IMR-90 (cell line): Measurements from ENCODE around the gene INSYN2A. TPM values are rescaled to one million over a fixed set of nuclear protein-coding genes. Genes with fewer than 3 reads are reported as not detected.

Source experiments
- ATAC-seq: fragments of 200-7000 bp; cut with Tn5 transposase; 2 replicates; pipeline ENCODE4 v1.9.1; 2020; ENCODE audit warnings: low read depth, mild to moderate bottlenecking, moderate library complexity
- BruUV-seq: library from RNA; stranded (reverse); fragments of 400-500 nt; replicated peaks from 2 replicates; lab custom pipeline; 2021; lab: Mats Ljungman, UMichigan
- CTCF ChIA-PET: fragments of 300-600 bp; formaldehyde crosslinking; extraction: SDS; loops from one replicate; lab custom pipeline; 2021; ENCODE audit warnings: antibody characterized with exemption; lab: Yijun Ruan, JAX
- POLR2A ChIA-PET: fragments of 300-600 bp; sonication (Branson Sonifier 250); formaldehyde crosslinking; loops from one replicate; lab custom pipeline; 2022; ENCODE audit warnings: antibody characterized with exemption; ENCODE audit not compliant: unreplicated experiment; lab: Charles Lee
- DNase-seq: peaks from one replicate; pipeline ENCODE4 v3.0.0; 2013
- H2AFZ ChIP-seq: replicated peaks from 2 replicates; pipeline ENCODE3; 2013; ENCODE audit warnings: low read length, mild to moderate bottlenecking; ENCODE audit not compliant: poor library complexity
- H2AK5ac ChIP-seq: 2 replicates; pipeline ENCODE4 v1.6.1; 2013; ENCODE audit warnings: low read depth, low read length, inconsistent platforms
- H2AK9ac ChIP-seq: replicated peaks from 2 replicates; pipeline ENCODE3; 2013; ENCODE audit warnings: mild to moderate bottlenecking, low read depth, low read length, moderate library complexity; ENCODE audit not compliant: poor library complexity
- H2BK120ac ChIP-seq: 2 replicates; pipeline ENCODE4 v1.6.1; 2013; ENCODE audit warnings: low read depth, low read length, inconsistent platforms
- H2BK15ac ChIP-seq: 3 replicates; pipeline ENCODE4 v1.6.1; 2013; ENCODE audit warnings: low read depth, low read length, inconsistent platforms
- H2BK20ac ChIP-seq: 2 replicates; pipeline ENCODE4 v1.6.1; 2013; ENCODE audit warnings: low read depth, mild to moderate bottlenecking, inconsistent platforms, low read length, moderate library complexity
- H2BK5ac ChIP-seq: 2 replicates; pipeline ENCODE4 v1.6.1; 2013; ENCODE audit warnings: mild to moderate bottlenecking, low read depth, low read length, inconsistent platforms; ENCODE audit not compliant: poor library complexity, severe bottlenecking
- H3K14ac ChIP-seq: replicated peaks from 2 replicates; pipeline ENCODE4 v1.6.1; 2013; ENCODE audit warnings: low read depth, low read length, inconsistent platforms
- H3K18ac ChIP-seq: 2 replicates; pipeline ENCODE4 v1.6.1; 2013; ENCODE audit warnings: low read depth, low read length, control low read depth
- H3K23ac ChIP-seq: 2 replicates; pipeline ENCODE4 v1.6.1; 2013; ENCODE audit warnings: low read depth, low read length, inconsistent platforms
- H3K27ac ChIP-seq: 2 replicates; pipeline ENCODE4 v1.5.1; 2013; ENCODE audit warnings: mild to moderate bottlenecking, control low read depth, low read length; ENCODE audit not compliant: insufficient read depth
- H3K27me3 ChIP-seq: 2 replicates; pipeline ENCODE4 v1.6.1; 2013; ENCODE audit warnings: low read length; ENCODE audit not compliant: control insufficient read depth, insufficient read depth
- H3K36me3 ChIP-seq: 2 replicates; pipeline ENCODE4 v1.6.1; 2013; ENCODE audit warnings: low read length, mixed read lengths; ENCODE audit not compliant: control insufficient read depth, insufficient read depth
- H3K4ac ChIP-seq: 2 replicates; pipeline ENCODE4 v1.6.1; 2013; ENCODE audit warnings: low read depth, low read length, inconsistent platforms
- H3K4me1 ChIP-seq: 2 replicates; pipeline ENCODE4 v1.6.1; 2013; ENCODE audit warnings: low read length, mixed read lengths; ENCODE audit not compliant: control insufficient read depth, insufficient read depth
- H3K4me2 ChIP-seq: 2 replicates; pipeline ENCODE4 v1.6.1; 2013; ENCODE audit warnings: low read depth, mild to moderate bottlenecking, control low read depth, low read length, moderate library complexity
- H3K4me3 ChIP-seq: 2 replicates; pipeline ENCODE4 v1.5.1; 2013; ENCODE audit warnings: low read depth, mild to moderate bottlenecking, control low read depth, low read length, moderate library complexity; ENCODE audit not compliant: insufficient read depth
- H3K56ac ChIP-seq: 2 replicates; pipeline ENCODE4 v1.6.1; 2013; ENCODE audit warnings: low read length, inconsistent platforms; ENCODE audit not compliant: insufficient read depth; ENCODE audit errors: extremely low read depth
- H3K79me1 ChIP-seq, 2 experiments: 2 replicates each; pipeline ENCODE4 v1.6.1; 2013; ENCODE audit warnings: low read length in 2 of 2, inconsistent platforms in 1 of 2, low read depth in 1 of 2
- H3K9ac ChIP-seq: 2 replicates; pipeline ENCODE4 v1.6.1; 2013; ENCODE audit warnings: low read depth, low read length, control low read depth
- H3K9me1 ChIP-seq: 2 replicates; pipeline ENCODE4 v1.6.1; 2013; ENCODE audit warnings: low read length, inconsistent platforms; ENCODE audit not compliant: insufficient read depth
- H3K9me3 ChIP-seq: 2 replicates; pipeline ENCODE4 v1.6.1; 2013; ENCODE audit warnings: low read length; ENCODE audit not compliant: control insufficient read depth, insufficient read depth
- H4K20me1 ChIP-seq: 2 replicates; pipeline ENCODE4 v1.6.1; 2013; ENCODE audit warnings: low read length, inconsistent platforms; ENCODE audit not compliant: insufficient read depth
- H4K5ac ChIP-seq: 2 replicates; pipeline ENCODE4 v1.6.1; 2013; ENCODE audit warnings: mild to moderate bottlenecking, low read depth, low read length, control low read depth
- H4K8ac ChIP-seq, 2 experiments: 2 replicates each; pipeline ENCODE4 v1.6.1; 2013; ENCODE audit warnings: low read depth in 2 of 2, low read length in 2 of 2, control low read depth in 1 of 2, inconsistent platforms in 1 of 2
- H4K91ac ChIP-seq: 2 replicates; pipeline ENCODE4 v1.6.1; 2013; ENCODE audit warnings: low read depth, low read length, inconsistent platforms; ENCODE audit not compliant: insufficient read depth
- BHLHE40 ChIP-seq: fragments of 150-350 bp; IDR thresholded peaks from 2 replicates; pipeline ENCODE4 v1.6.1; 2016; ENCODE audit warnings: mild to moderate bottlenecking, low read depth, low read length
- CEBPB ChIP-seq: IDR thresholded peaks from 2 replicates; pipeline ENCODE4 v1.6.1; 2012; ENCODE audit warnings: low read depth, low read length, improper control_type of control experiment
- CHD1 ChIP-seq: IDR thresholded peaks from 2 replicates; pipeline ENCODE4 v1.6.1; 2012; ENCODE audit warnings: low read depth, low read length, improper control_type of control experiment
- FOS ChIP-seq: fragments of 150-350 bp; IDR thresholded peaks from 2 replicates; pipeline ENCODE4 v1.6.1; 2016; ENCODE audit warnings: low read depth, low read length
- MAFK ChIP-seq: IDR thresholded peaks from 2 replicates; pipeline ENCODE4 v1.6.1; 2012; ENCODE audit warnings: low read depth, low read length, improper control_type of control experiment
- MAZ ChIP-seq: IDR thresholded peaks from 2 replicates; pipeline ENCODE4 v1.6.1; 2012; ENCODE audit warnings: low read depth, mild to moderate bottlenecking, low read length, improper control_type of control experiment, moderate library complexity, borderline replicate concordance
- MXI1 ChIP-seq: IDR thresholded peaks from 2 replicates; pipeline ENCODE4 v1.6.1; 2012; ENCODE audit warnings: low read depth, mild to moderate bottlenecking, low read length, moderate library complexity, borderline replicate concordance
- NFE2L2 ChIP-seq: fragments of 150-350 bp; IDR thresholded peaks from 2 replicates; pipeline ENCODE4 v1.6.1; 2016; ENCODE audit warnings: low read depth, mild to moderate bottlenecking, low read length
- POLR2A ChIP-seq: IDR thresholded peaks from 2 replicates; pipeline ENCODE4 v1.6.1; 2012; ENCODE audit warnings: mild to moderate bottlenecking, low read depth, low read length
- RAD21 ChIP-seq: IDR thresholded peaks from 2 replicates; pipeline ENCODE4 v1.6.1; 2012; ENCODE audit warnings: low read length, improper control_type of control experiment
- RCOR1 ChIP-seq: IDR thresholded peaks from 2 replicates; pipeline ENCODE4 v1.6.1; 2012; ENCODE audit warnings: mild to moderate bottlenecking, low read length, improper control_type of control experiment; ENCODE audit not compliant: insufficient replicate concordance
- RFX5 ChIP-seq: IDR thresholded peaks from 2 replicates; pipeline ENCODE4 v1.8.0; 2012; ENCODE audit warnings: low read depth, mild to moderate bottlenecking, low read length, moderate library complexity
- SMC3 ChIP-seq: fragments of 150-350 bp; IDR thresholded peaks from 2 replicates; pipeline ENCODE4 v1.6.1; 2016; ENCODE audit warnings: low read depth, mild to moderate bottlenecking, antibody characterized with exemption, low read length, moderate library complexity
- WGBS, 2 experiments: methylation state at CpG; one replicate each; pipeline versions ENCODE4 v1.1.5 to v1.1.7; 2013; ENCODE audit warnings: missing lambda C conversion rate in 2 of 2; ENCODE audit not compliant: insufficient read length in 1 of 2; ENCODE audit errors: extremely low coverage in 2 of 2; 5-methylcytosine and 5-hydroxymethylcytosine counted together
- dilution Hi-C: fragments of 300-500 bp; cut with HindIII; formaldehyde crosslinking; loops from one replicate; pipeline ENCODE4 v1.14.3; 2018; ENCODE audit warnings: low sequenced_read_pairs; ENCODE audit not compliant: unreplicated experiment
- in situ Hi-C: fragments of 300-500 bp; cut with MboI; formaldehyde crosslinking; loops from 3 replicates; pipeline ENCODE4 v1.14.3; 2019; ENCODE audit warnings: low sequenced_read_pairs, inconsistent platforms, mixed read lengths
- intact Hi-C: fragments of 100-400 bp; cut with micrococcal nuclease; formaldehyde crosslinking; loops from 2 replicates; pipeline ENCODE4 v1.10.0; 2022
- polyA plus RNA-seq, 3 experiments: library from polyadenylated mRNA; depleted of rRNA; stranded (reverse); fragments of >200 nt; gene quantifications; 2 replicates each; pipeline ENCODE4 v1.2.3, GENCODE V29; 2012; ENCODE audit warnings: low replicate concordance in 1 of 3
- total RNA-seq: library from RNA; depleted of rRNA; stranded (reverse); fragments of >200 nt; gene quantifications from 2 replicates; pipeline ENCODE4 v1.2.3, GENCODE V29; 2012
- TF ChIP-seq, protein P1 (sequence below): fragments of 150-350 bp; IDR thresholded peaks from 2 replicates; pipeline ENCODE4 v1.6.1; 2017; ENCODE audit warnings: mild to moderate bottlenecking, antibody characterized with exemption, low read length, low read depth
- TF ChIP-seq, protein P2 (sequence below): conservative IDR thresholded peaks from 2 replicates; pipeline ENCODE4 v1.5.1; 2012; ENCODE audit warnings: mild to moderate bottlenecking, low read depth, low read length, improper control_type of control experiment
- TF ChIP-seq, protein P3 (sequence below): fragments of 150-350 bp; IDR thresholded peaks from 2 replicates; pipeline ENCODE4 v1.6.1; 2016; ENCODE audit warnings: low read depth, mild to moderate bottlenecking, low read length, moderate library complexity, borderline replicate concordance

The INSYN2A gene
- total and polyA plus RNA-seq, 2 of the 4 experiments (the other 2 are of a cell fraction): 0.10 to 0.18 TPM

DNA sequence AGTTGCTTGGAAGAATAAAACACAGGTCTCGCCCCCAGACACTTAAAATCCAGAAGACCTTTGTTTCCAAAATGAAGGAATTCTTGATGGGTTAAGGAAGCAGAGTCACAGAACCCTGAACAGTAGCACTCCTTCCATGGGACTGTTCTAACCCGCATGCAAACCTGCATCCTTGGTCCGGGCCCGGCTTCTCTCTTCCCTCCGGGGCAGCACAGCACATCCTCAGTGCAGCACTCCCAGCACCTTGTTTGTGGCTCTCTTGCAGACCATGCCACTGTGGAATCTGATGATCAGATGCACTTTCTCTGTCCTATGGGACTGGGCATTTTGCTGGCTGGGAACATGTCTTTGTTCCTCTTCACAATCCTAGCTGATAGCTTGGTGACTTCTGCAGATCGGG is 33.5 kb downstream of the INSYN2A start:
- Histone ChIP-seq H2BK15ac (no peak overlapping the region), H4K20me1 (peaks cover 19% of the 10 kb centered on the region; the same call in 1 of the 2 replicates), H3K36me3 (no peaks in the 10 kb centered on the region), H2BK5ac (no peak overlapping the region), H3K9me3 (no peaks in the 10 kb centered on the region), H2BK20ac (no peak overlapping the region), H4K91ac (no peak overlapping the region), H3K4me3 (no peak overlapping the region), H3K4me2 (no peak overlapping the region), H3K9me1 (peaks cover 7% of the 10 kb centered on the region; the same call in 1 of the 2 replicates), H3K27ac (no peak overlapping the region), H2AK9ac (no peak overlapping the region), H4K8ac (no peak overlapping the region), H3K23ac (no peak overlapping the region), H3K4me1 (peaks cover 4% of the 10 kb centered on the region; the same call in 1 of the 2 replicates), H3K18ac (no peak overlapping the region), H3K4ac (no peak overlapping the region), H2BK120ac (no peak overlapping the region), H3K79me1 (peaks cover 21 to 27% of the 10 kb centered on the region in 2 experiments), H3K56ac (no peak overlapping the region), H2AK5ac (no peak overlapping the region), H4K5ac (no peak overlapping the region), H2AFZ (no peak overlapping the region), H3K9ac (no peak overlapping the region), H3K14ac (no peak overlapping the region), H3K27me3 (no peaks in the 10 kb centered on the region)
- WGBS, 2 experiments: no CpG with 5 or more reads among the region's 6 CpGs
- no peak for TF ChIP-seq MAZ
- no peak for TF ChIP-seq RCOR1
- no peak for TF ChIP-seq CEBPB
- no peak for TF ChIP-seq POLR2A
- no peak for TF ChIP-seq FOS
- TF ChIP-seq BHLHE40: no peak
- no peak for TF ChIP-seq RAD21
- TF ChIP-seq CHD1: no peak
- TF ChIP-seq RFX5: no peak
- no peak for TF ChIP-seq MAFK
- TF ChIP-seq MXI1: no peak
- TF ChIP-seq, protein P1, sequence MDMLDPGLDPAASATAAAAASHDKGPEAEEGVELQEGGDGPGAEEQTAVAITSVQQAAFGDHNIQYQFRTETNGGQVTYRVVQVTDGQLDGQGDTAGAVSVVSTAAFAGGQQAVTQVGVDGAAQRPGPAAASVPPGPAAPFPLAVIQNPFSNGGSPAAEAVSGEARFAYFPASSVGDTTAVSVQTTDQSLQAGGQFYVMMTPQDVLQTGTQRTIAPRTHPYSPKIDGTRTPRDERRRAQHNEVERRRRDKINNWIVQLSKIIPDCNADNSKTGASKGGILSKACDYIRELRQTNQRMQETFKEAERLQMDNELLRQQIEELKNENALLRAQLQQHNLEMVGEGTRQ: no peak
- TF ChIP-seq, protein P2, sequence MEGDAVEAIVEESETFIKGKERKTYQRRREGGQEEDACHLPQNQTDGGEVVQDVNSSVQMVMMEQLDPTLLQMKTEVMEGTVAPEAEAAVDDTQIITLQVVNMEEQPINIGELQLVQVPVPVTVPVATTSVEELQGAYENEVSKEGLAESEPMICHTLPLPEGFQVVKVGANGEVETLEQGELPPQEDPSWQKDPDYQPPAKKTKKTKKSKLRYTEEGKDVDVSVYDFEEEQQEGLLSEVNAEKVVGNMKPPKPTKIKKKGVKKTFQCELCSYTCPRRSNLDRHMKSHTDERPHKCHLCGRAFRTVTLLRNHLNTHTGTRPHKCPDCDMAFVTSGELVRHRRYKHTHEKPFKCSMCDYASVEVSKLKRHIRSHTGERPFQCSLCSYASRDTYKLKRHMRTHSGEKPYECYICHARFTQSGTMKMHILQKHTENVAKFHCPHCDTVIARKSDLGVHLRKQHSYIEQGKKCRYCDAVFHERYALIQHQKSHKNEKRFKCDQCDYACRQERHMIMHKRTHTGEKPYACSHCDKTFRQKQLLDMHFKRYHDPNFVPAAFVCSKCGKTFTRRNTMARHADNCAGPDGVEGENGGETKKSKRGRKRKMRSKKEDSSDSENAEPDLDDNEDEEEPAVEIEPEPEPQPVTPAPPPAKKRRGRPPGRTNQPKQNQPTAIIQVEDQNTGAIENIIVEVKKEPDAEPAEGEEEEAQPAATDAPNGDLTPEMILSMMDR: no peak
- TF ChIP-seq NFE2L2: no peak
- TF ChIP-seq SMC3: no peak
- TF ChIP-seq, protein P3, sequence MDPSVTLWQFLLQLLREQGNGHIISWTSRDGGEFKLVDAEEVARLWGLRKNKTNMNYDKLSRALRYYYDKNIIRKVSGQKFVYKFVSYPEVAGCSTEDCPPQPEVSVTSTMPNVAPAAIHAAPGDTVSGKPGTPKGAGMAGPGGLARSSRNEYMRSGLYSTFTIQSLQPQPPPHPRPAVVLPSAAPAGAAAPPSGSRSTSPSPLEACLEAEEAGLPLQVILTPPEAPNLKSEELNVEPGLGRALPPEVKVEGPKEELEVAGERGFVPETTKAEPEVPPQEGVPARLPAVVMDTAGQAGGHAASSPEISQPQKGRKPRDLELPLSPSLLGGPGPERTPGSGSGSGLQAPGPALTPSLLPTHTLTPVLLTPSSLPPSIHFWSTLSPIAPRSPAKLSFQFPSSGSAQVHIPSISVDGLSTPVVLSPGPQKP: no peak
- ATAC-seq: no peak
- no TSS peak for BruUV-seq
- dilution Hi-C loops: no loop called here
- in situ Hi-C loops: no loop called here
- no peak for DNase-seq
- intact Hi-C loops: no loop called here
- ChIA-PET POLR2A (no interaction called here), CTCF (no interaction called here)
